ENCODE measurements around the gene ZMIZ1.

The ZMIZ1 gene

GRCh38 chr10:79254333-79255006 is 185.7 kb downstream of the ZMIZ1 start:
- DNase-seq, result no peak

- no peak for DNase-seq
Measured at GRCh38 chr10:79255007-79255507, 186.3 kb downstream of the ZMIZ1 start.

DNA sequence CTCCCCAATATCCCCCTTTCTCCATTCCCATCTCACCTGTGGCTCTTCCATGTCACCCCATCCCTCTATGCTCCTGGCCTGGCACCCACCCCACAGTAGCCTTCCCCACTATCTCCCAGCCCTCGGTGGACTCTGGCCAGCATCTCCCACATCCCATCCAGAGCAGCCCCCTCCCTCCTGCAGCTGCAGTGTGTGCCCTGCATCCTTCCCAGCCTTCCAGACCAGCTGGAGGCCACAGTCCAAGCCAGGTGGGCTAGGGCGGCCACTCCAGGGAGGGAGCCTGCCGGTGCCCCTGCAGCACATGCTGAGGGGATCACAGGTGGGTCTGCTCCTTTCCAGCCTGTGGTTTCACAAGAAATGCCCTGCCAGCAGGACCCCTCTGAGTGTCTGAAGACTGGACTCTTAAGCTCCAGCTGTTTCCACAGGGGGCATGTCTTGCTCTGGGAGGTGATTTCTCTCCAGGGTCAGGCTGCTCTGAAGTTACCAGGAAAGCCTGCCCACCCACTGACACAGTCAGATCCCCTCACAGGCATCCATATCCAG is 187.6 kb downstream of the ZMIZ1 start:
- DNase-seq, result no peak

DNA sequence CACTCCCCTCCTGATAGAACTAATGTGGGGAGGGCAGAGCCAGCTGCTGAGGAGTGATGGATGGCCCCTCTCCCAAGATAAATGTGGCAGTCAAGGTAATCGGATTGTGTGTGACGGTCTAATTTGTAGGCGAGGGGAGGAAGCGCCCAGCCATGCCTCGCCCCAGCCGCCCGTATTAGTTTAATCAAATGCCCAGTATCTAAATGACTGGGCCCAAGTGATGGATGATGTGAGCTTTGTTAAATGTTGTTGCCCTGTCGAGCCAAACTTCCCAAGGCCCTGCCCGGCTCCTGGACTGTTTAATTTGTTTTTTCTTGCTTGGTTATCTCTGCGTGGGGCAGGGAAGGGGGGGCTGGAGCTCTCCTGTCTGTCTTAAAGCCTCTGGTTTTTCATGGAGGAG is 190.1 kb downstream of the ZMIZ1 start:
- DNase-seq, result no peak

DNA sequence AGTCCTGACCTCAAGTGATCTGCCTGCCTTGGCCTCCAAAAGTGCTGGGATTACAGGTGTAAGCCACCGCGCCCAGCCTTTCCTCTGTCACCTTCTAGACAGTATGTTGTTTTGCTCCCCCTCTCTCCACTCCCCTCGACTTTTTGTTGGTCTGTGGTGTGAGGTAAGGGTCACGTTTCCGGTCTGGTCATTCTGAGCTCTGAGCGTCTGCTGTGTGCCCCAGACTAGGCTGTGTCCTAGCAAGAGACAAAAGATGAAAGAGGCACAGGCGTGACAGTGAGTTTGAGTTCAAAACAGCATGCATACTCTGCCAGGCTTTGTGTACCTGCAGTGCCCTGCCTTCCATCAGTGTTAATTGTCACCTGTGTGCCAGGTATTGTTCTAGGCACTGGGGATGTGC is 191.1 kb downstream of the ZMIZ1 start:
- no peak for DNase-seq

DNA sequence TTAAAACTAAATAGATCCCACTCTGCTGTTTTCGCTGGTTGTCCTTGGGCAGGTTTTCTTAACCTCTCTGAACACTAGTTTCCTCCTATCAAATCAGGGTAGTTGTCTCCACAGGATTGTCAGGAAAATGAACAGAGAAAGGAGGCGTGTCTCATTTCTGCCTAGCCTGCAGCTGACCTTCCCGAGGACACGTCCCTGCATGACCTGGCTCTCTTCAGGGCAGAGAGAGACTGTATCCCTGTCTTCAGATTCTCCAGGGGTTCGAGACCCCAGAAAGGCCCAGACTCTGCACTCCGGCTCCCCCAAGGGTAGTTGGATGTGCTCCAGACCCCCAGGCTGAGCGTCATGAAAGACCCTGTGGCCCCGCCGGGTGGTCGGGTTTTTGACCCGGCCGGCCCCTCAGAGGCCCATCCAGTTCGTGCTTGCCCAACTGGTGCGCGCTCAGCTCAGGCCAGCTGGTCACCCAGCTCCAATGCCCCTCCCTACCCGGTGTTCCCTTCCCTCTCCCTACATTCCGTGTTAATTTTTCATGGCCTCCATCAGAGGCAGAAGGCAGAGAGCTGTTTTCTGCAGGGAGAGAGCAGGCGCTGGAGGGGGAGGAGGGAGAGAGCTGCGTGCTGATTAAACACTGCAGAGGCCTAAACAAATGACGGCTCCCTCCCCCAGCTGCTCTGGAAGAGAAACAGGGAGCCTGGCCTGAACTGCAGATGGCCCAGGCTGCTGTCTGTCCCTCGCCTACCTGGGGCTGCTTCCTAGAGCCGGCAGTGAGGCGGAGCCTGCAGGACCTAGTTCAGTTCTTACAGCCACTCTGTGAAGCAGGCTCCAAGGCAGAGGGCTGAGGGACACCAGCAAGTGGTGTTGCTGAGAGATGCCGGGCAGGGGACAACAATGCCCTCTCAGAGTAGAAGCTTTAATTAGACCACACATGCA is 192.3 kb downstream of the ZMIZ1 start:
- no peak for DNase-seq

DNA sequence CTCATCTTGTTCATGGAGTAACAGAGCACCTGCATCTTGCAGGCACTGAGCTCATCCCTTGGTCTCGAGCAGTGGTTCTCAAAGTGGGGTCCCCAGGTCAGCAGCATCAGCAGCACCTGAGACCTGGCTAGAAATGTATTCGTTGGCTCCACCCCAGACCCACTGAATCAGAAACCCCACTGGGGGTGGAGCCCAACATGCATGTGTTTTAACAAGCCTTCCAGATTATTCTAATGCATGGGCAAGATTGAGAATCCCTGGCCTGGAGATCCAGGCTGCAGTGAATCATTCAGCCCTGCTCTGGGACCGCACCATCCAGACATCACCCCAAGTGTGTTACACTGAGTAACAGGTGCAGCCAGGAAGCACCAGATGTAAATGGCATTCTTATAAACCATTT is 193.4 kb downstream of the ZMIZ1 start:
- no peak for DNase-seq

GRCh38 chr10:79262959-79263746 is 194.4 kb downstream of the ZMIZ1 start:
- no peak for DNase-seq

GRCh38 chr10:79263939-79264338 is 195.2 kb downstream of the ZMIZ1 start:
- no peak for DNase-seq

GRCh38 chr10:79264942-79265341 is 196.2 kb downstream of the ZMIZ1 start:
- peak in 1 of 3 donors; percentile 13 for DNase-seq

DNA sequence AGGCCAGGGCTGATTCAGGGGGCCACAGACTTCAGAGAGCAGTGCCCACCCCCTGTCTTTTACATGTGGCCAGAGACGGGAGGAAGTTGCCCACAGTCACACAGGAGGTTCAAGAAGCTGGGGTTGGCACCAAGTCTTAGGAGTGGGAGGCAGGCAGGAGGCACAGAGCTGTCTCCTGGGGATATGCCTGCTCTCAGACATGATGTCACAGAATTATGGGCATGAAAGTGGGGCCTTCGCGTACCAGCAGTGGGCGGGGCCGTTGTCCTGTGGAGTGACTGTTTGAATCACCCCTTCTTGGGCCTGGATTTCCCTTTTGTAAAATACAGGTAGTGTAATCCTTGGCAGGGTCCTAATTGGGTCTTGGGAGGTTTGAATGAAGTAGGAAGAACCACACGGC is 197.3 kb downstream of the ZMIZ1 start:
- DNase-seq, result peak; percentile 59 to 73 (median 69)

GRCh38 chr10:79266543-79267312 is 198.0 kb downstream of the ZMIZ1 start:
- DNase-seq, result peak; percentile 92 to 96 (median 93)

DNA sequence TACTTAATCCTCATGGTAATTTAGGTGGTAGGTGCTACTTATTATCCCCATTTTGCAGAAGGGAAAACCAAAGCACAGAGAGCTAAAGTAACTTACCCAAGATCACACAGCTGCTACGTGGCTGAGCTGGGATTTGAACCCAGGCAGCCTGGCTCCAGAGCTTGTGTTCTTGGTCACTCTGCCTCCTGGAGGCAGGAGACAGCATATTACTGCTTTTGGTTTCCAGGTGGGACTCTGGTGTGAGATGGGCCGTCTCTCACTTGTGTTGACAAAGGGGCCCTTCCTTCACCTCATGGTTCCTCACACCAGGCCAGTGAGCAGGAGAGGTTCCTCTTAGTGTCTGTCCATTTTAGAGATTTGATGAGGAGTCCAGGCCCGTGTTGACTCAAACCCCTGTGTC is 198.7 kb downstream of the ZMIZ1 start:
- DNase-seq, result peak in 1 of 3 donors; percentile 31

DNA sequence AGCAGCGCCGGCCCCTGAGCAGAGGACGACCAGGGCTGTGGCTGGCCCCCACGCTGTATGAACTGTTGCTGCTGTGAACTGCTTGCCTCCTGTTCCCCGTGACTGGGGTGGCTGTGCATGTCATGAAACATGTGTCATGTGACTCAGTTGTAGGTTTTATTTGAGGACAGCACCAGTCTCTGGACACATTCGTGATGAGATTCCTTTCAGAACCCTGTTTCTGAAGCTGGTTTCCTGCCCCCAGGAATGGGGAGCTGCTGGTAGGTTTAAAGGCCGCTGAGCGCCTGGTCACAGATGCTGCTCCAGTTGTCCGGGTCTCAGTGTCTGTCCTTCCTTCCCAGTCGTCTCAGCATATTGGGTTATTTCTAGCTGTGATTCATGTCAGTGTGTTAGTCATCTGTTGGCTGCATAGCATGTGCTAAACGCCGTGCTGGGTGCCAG is 199.4 kb downstream of the ZMIZ1 start:
- DNase-seq, result peak; percentile 62 to 83 (median 71)

GRCh38 chr10:79268742-79269141 is 200.0 kb downstream of the ZMIZ1 start:
- no peak for DNase-seq

DNA sequence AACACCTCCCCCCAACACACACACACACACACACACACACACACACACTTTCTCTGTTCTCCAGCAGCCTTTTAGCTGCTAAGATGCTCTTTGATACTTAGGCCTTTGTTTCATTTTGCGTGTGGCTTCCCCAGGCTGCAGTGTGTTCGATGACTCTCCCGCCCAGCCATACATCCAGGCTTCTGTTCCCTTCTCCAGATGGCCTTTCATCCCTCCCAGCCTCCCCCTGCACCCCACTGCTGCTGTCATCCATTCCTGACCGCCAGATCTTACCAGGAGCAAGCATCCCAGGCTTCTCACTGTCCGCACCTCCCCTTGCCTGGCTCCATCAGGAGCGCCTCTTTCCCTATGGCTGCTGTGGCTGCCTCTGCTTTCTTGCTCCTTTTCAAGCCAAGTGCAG is 200.7 kb downstream of the ZMIZ1 start:
- no peak for DNase-seq

GRCh38 chr10:79269969-79270368 is 201.2 kb downstream of the ZMIZ1 start:
- no peak for DNase-seq

DNA sequence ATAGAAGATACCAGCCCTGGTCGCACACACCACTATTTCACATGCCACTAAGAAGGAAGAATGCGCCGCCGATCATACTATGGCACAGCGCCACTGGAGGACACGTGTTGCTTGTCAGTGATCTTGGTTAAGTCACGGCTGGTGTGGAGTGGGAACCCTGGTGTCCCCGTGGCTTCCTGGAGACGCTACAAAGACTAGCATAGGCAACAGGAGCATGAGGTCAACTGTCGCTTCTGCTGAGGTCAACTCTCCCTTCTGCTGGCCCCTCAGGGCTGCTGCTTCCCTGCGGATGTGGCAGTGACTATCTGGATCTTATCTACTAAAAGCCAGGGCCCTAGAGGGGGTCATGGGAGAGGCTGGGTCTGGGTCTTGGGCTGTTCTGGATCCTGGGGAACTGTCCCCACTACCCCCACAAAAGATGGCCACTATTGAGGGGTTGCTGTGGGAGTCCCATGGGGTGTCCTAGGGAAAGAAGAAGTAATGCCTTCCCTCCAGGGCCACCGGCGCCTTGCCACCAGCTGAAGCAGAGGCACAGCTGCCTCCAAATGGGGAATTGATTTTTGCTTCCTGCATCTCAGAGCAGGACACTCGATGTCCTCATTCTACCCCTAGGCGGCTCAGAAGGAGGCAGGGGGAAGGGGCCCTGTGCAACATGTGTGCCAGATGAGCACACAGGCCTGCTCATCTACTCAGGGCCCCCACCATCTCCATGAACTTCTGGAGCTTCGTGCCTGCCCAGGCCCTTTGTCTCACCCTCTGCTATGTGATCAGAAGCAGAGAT is 201.9 kb downstream of the ZMIZ1 start:
- DNase-seq, result peak; percentile 71 to 84 (median 80)

GRCh38 chr10:79272353-79272752 is 203.6 kb downstream of the ZMIZ1 start:
- DNase-seq, result no peak

DNA sequence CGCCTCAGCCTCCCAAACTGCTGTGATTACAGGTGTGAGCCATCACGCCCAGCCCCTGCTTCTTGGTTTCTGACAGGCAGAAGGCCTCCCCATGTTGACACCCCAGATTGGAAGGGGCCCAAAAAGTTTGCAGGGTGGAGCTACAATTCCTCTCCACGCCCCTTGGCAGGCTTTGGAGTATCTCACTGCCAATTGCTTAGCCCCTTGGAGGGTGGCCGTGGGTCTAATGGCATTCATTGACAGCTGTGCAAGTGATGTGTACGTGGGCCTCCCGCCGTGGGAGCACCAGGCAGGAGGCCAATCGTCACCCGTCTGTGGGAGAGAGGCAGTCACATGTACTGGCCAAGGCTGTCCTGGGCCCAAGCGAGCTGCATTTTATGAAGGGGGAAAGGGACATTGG is 204.8 kb downstream of the ZMIZ1 start:
- DNase-seq, result no peak

All from suppressor macrophage treated with lipopolysaccharide for 1 hour (primary cell).